Activated naive CD4-positive, alpha-beta T cell treated with anti-CD3 and anti-CD28 coated beads, Interleukin-2, amount 10 ng/mL, durations not matched to agents 7 days and 5 days (primary cell): ENCODE results near the gene C16orf86.

Experiments used
- CTCF ChIA-PET: fragments of 350-600 bp; sonication (Branson Sonifier 250); formaldehyde crosslinking; loops from one replicate; lab custom pipeline; 2021; ENCODE audit warnings: antibody characterized with exemption; lab: Charles Lee
- DNase-seq: peaks from one replicate; pipeline ENCODE4 v3.0.0-alpha.2; 2020
- H3K27ac Mint-ChIP-seq: one replicate; pipeline ENCODE4 v1.8.0; 2021; ENCODE audit warnings: mild to moderate bottlenecking, moderate library complexity, mixed read lengths
- H3K27me3 Mint-ChIP-seq: one replicate; pipeline ENCODE4 v1.8.0; 2021; ENCODE audit warnings: mild to moderate bottlenecking, mixed read lengths
- H3K36me3 Mint-ChIP-seq: one replicate; pipeline ENCODE4 v1.8.0; 2021; ENCODE audit warnings: mixed read lengths
- H3K4me1 Mint-ChIP-seq: one replicate; pipeline ENCODE4 v1.8.0; 2021; ENCODE audit warnings: mixed read lengths
- H3K4me3 Mint-ChIP-seq: one replicate; pipeline ENCODE4 v1.8.0; 2021; ENCODE audit warnings: mild to moderate bottlenecking, moderate library complexity, mixed read lengths
- H3K9me3 Mint-ChIP-seq: one replicate; pipeline ENCODE4 v1.8.0; 2021; ENCODE audit warnings: mixed read lengths

The C16orf86 gene

DNA sequence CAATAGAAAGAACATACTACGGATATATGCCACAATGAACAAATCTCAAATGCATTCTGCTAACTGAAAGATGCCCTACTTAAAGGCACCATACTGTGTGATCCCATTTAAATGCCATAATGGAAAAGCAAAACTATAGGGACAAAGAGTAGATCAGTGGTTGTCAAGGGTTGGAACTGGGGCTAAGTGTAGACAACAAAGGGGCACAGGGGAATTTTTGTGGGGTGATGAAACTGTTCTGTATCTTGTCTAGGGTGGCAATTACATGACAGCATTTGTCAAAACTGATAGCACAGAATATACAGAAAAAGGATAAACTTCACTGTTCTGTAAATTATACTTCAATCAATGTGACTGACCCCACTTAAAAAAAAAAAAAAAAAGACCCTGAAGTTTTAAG, 34.8 kb downstream of the C16orf86 start:
- peaks cover 22% of the 10 kb centered on the region for H3K4me1 Mint-ChIP-seq

DNA sequence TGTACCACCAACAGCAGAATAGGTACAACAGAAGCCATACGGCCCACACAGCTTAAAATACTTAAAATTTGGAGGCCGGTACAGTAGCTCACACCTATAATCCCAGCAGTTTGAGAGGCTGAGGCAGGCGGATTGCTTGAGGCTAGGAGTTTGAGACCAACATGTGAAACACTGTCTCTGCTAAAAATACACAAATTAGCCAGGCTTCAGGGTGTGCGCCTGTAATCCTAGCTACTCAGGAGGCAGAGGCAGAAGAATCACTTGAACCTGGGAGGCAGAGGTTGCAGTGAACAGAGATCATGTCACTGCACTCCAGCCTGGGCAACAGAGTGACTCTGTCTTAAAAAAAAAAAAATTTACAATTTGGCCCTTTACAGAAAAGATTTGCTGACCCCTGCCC, 35.5 kb downstream of the C16orf86 start:
- no peak for DNase-seq
- H3K27me3 Mint-ChIP-seq, result no peaks in the 10 kb centered on the region
- no peaks in the 10 kb centered on the region for H3K9me3 Mint-ChIP-seq
- no peak overlapping the region for H3K27ac Mint-ChIP-seq
- H3K4me3 Mint-ChIP-seq, result no peak overlapping the region
- peaks cover 22% of the 10 kb centered on the region for H3K4me1 Mint-ChIP-seq
- CTCF ChIA-PET, result no interaction called here
- peaks cover 9% of the 10 kb centered on the region for H3K36me3 Mint-ChIP-seq

More for the DNA sequence above, 34.8 kb downstream of the C16orf86 start:
- CTCF ChIA-PET, result no interaction called here
- H3K9me3 Mint-ChIP-seq, result no peaks in the 10 kb centered on the region
- no peak for DNase-seq
- no peaks in the 10 kb centered on the region for H3K27me3 Mint-ChIP-seq
- peaks cover 9% of the 10 kb centered on the region for H3K36me3 Mint-ChIP-seq
- H3K27ac Mint-ChIP-seq, result no peak overlapping the region
- no peak overlapping the region for H3K4me3 Mint-ChIP-seq

DNA sequence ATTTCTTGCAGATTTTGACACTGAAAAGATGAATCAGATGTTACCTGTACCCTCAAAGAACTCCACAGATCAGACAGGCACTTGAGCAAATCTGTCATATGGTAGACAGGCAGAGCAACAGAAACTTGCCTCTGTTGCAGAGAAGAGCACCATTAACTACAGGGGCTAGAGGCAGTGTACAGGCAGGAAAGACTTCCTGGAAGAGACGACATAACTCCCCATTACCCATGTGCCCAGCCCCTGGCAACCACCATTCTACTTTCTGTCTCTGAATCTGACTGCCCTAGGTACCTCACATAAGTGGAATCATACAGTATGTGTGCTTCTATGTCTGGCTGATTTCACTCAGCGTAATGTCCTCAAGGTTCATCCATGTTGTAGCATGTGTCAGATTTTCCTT, 37.0 kb downstream of the C16orf86 start:
- Mint-ChIP-seq H3K4me1 (peaks cover 22% of the 10 kb centered on the region), H3K4me3 (no peak overlapping the region), H3K27me3 (no peaks in the 10 kb centered on the region), H3K27ac (peak overlapping the region; percentile 89), H3K36me3 (peaks cover 1% of the 10 kb centered on the region), H3K9me3 (no peaks in the 10 kb centered on the region)
- peak; percentile 45 for DNase-seq
- CTCF ChIA-PET, result no interaction called here

DNA sequence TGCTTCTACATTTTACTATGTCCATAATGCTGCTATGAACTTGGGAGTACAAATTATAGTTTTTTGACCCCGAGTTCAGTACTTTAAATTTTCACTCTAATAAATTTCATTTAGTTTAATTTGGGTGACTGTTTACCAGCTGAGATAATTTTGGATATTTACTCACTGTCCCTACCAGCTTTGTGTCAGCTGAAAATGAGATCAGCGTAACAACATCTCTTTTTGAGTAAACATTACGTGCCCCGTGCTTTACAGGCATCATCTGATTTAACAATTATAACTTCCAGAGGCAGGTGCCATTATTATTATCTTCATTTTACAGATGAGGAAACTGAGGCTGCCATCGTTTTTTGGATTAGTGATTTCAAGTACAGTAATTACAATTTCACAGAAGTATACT, 37.5 kb downstream of the C16orf86 start:
- no peaks in the 10 kb centered on the region for H3K9me3 Mint-ChIP-seq
- H3K4me3 Mint-ChIP-seq, result no peak overlapping the region
- no peak for DNase-seq
- H3K27ac Mint-ChIP-seq, result no peak overlapping the region
- CTCF ChIA-PET, result no interaction called here
- peaks cover 22% of the 10 kb centered on the region for H3K4me1 Mint-ChIP-seq
- H3K27me3 Mint-ChIP-seq, result no peaks in the 10 kb centered on the region
- H3K36me3 Mint-ChIP-seq, result no peaks in the 10 kb centered on the region

DNA sequence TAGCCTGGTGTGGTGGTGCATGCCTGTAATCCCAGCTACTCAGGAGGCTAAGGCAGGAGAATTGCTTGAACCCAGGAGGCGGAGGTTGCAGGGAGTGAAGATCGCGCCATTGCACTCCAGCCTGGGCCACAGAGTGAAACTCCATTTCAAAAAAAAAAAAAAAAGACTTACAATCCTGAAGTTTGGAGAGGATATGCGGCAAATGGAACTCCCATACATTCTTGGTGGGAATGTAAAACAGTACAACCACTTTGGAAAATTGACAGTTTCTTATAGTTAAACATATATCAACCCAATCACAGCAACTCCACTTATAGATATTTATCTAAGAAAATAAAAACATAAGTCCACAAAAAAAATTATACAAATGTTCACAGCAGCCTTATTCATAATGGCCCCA, 40.6 kb downstream of the C16orf86 start:
- H3K36me3 Mint-ChIP-seq, result peaks cover 4% of the 10 kb centered on the region
- peaks cover 19% of the 10 kb centered on the region for H3K4me1 Mint-ChIP-seq
- no peak overlapping the region for H3K4me3 Mint-ChIP-seq
- CTCF ChIA-PET, result no interaction called here
- no peak for DNase-seq
- H3K27ac Mint-ChIP-seq, result no peak overlapping the region
- H3K9me3 Mint-ChIP-seq, result no peaks in the 10 kb centered on the region
- no peaks in the 10 kb centered on the region for H3K27me3 Mint-ChIP-seq

DNA sequence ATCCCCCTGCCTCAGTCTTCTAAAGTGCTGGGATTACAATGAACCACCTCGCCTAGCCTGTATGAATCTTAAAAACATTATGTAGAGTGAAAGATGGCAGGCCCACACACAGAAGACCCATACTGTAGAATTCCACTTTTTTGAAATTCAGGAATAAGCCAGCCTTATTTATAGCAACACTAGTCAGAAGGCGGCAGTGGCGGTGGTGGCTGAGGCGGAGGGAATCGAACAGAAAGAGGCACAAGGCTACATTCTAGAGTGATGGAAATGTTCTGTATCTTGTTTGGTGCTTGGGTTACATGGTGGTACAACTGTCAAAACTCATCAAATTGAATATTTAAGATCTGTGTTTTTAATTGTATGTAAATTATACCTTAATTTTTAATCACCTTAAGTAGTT, 41.2 kb downstream of the C16orf86 start:
- CTCF ChIA-PET, result interaction anchor here (0.7 kb wide), 1 partner anchor 109 kb away, joined by 5 read pairs; no protein-coding TSS in a partner anchor
- H3K4me3 Mint-ChIP-seq, result no peak overlapping the region
- no peak overlapping the region for H3K27ac Mint-ChIP-seq
- H3K4me1 Mint-ChIP-seq, result peaks cover 19% of the 10 kb centered on the region
- peaks cover 4% of the 10 kb centered on the region for H3K36me3 Mint-ChIP-seq
- H3K27me3 Mint-ChIP-seq, result no peaks in the 10 kb centered on the region
- DNase-seq, result no peak
- no peaks in the 10 kb centered on the region for H3K9me3 Mint-ChIP-seq

DNA sequence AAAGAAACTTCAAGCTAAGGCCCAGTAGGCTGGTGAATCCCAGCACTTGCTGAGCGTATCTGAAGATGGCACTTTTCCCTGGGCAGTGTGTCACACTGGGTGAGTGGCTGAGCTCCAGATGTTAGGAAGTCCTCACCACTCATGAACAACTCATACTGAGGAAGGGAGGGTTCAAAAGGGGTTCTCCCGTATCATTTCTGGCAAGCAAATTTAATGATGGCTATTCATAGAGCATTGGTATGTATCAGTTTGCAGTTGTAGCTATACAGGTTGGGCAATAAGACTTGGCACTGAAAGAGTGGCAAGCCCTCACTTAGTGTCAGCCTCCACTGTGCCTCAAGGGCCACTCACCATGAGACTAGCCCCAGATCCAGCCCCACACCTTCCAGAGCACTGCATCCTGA, 41.8 kb downstream of the C16orf86 start:
- no peak overlapping the region for H3K4me3 Mint-ChIP-seq
- peaks cover 4% of the 10 kb centered on the region for H3K36me3 Mint-ChIP-seq
- DNase-seq, result no peak
- CTCF ChIA-PET, result interaction anchor here (0.7 kb wide), 1 partner anchor 108 kb away, joined by 5 read pairs; no protein-coding TSS in a partner anchor
- no peaks in the 10 kb centered on the region for H3K9me3 Mint-ChIP-seq
- H3K27ac Mint-ChIP-seq, result no peak overlapping the region
- no peaks in the 10 kb centered on the region for H3K27me3 Mint-ChIP-seq
- H3K4me1 Mint-ChIP-seq, result peaks cover 13% of the 10 kb centered on the region

DNA sequence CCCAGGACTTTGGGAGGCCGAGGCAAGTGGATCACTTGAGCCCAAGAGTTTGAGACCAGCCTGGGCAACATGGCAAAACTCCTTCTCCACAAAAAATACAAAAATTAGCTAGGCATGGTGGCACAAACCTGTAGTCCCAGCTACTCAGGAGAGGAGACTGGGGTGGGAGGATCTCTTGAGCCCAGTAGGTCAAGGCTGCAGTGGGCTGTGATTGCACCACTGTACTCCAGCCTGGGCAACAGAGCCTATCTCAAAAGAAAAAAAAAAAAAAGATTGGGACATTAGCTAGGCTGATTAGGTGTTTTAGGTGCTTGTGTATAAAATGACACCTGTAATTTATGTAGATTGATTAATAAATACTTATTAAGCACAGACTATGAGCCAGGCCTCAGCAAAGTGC, 42.4 kb downstream of the C16orf86 start:
- H3K9me3 Mint-ChIP-seq, result no peaks in the 10 kb centered on the region
- peaks cover 9% of the 10 kb centered on the region for H3K4me1 Mint-ChIP-seq
- DNase-seq, result no peak
- H3K27ac Mint-ChIP-seq, result no peak overlapping the region
- no peaks in the 10 kb centered on the region for H3K27me3 Mint-ChIP-seq
- H3K36me3 Mint-ChIP-seq, result peaks cover 4% of the 10 kb centered on the region
- CTCF ChIA-PET, result no interaction called here
- H3K4me3 Mint-ChIP-seq, result no peak overlapping the region

DNA sequence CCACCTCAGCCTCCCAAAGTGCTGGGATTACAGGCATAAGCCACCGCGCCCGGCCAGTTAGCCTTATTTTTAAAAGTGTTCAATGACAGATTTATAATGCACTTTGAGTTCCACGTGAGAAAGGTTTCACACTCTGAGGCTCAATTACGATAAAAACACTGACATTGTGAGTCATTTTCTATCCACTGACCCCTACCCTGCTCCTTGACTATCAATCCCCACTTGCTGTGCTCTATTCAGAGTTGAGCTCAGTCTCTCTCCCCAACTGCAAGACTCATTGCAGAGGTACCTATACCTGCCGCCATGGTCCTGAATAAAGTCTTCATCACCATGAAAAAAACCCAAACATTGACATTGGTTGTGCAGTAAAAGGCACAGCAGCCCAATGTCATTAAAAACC, 44.0 kb downstream of the C16orf86 start:
- peaks cover 3% of the 10 kb centered on the region for H3K4me1 Mint-ChIP-seq
- CTCF ChIA-PET, result no interaction called here
- H3K4me3 Mint-ChIP-seq, result no peak overlapping the region
- no peak for DNase-seq
- H3K36me3 Mint-ChIP-seq, result peaks cover 4% of the 10 kb centered on the region
- no peaks in the 10 kb centered on the region for H3K27me3 Mint-ChIP-seq
- H3K27ac Mint-ChIP-seq, result no peak overlapping the region
- no peaks in the 10 kb centered on the region for H3K9me3 Mint-ChIP-seq

DNA sequence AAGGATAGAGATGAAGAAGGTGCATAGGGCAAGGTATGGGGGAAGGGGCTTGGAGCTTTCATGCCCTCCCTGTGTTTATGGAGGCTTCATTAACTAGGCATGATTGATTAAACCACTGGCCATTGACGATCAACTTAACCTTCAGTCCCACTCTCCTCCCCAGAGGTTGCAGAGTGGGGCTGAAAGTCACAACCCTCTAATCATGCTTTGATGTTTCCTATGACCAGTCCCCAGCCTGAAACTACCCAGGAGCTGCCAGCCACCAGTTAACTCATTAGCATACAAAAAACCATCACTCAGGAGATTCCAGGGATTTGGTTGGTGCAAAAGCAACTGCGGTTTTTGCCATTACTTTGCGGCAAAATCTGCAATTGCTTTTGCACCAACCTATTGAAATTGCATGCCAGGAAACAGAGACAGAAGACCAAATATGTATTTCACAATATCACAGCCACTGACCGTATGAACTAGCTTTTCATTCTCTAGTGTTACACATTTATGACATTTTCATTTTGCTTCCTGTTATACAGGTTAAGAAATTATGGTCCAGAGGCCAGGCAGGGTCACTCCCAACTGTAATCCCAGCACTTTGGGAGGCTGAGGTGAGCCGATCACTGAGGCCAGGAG, 47.1 kb downstream of the C16orf86 start:
- Mint-ChIP-seq H3K27me3 (no peaks in the 10 kb centered on the region), H3K27ac (no peak overlapping the region), H3K36me3 (peaks cover 6% of the 10 kb centered on the region), H3K9me3 (no peaks in the 10 kb centered on the region), H3K4me3 (no peak overlapping the region), H3K4me1 (peaks cover 22% of the 10 kb centered on the region)
- CTCF ChIA-PET, result interaction anchor here (0.6 to 1.3 kb wide), 2 partner anchors 103 to 1513 kb away, joined by 3 to 4 read pairs; no protein-coding TSS in a partner anchor
- DNase-seq, result no peak

DNA sequence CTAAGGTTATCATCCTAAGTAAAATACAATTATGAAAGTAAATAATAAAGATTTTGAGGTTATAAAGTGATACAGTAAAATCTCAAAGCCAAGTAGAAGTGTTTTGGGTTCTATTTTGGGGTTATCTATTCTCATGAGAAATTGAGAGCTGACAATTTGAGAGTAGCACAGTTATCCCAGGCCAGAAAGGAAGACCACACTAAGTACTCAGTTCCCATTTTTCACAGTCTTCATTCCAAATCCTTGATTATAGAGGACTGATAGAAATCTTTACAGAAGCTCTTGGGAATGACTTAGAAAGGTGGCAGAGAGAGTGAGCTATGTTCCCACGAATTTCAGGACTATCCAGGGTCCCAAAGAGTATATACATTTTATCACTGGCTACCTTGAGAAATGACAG, 47.9 kb downstream of the C16orf86 start:
- Mint-ChIP-seq H3K27ac (no peak overlapping the region), H3K4me3 (no peak overlapping the region), H3K4me1 (peaks cover 22% of the 10 kb centered on the region), H3K9me3 (no peaks in the 10 kb centered on the region), H3K36me3 (peaks cover 6% of the 10 kb centered on the region), H3K27me3 (peaks cover 4% of the 10 kb centered on the region)
- CTCF ChIA-PET, result interaction anchor here (0.6 to 1.3 kb wide), 2 partner anchors 102 to 1512 kb away, joined by 3 to 4 read pairs; no protein-coding TSS in a partner anchor
- DNase-seq, result no peak

DNA sequence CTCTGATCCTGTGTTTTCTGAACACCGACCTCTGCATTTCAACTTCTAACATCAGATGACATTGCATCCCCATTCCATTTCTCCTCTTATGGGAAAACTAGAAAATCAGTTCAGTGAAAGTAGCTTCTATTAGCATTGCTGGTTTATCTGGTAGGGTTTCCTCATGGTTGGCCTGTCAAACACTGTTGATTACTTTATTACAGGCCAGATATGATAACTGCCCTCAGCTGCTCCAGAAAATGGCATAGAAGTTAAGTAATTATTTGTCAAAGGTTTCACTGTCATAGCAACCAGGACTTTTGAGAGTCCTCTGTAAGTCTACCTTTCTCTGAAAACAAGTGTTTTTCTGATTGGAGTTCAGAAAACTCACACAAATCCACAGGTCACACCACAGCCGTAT, 49.5 kb downstream of the C16orf86 start:
- H3K4me1 Mint-ChIP-seq, result peaks cover 36% of the 10 kb centered on the region
- H3K27me3 Mint-ChIP-seq, result peaks cover 4% of the 10 kb centered on the region
- H3K9me3 Mint-ChIP-seq, result no peaks in the 10 kb centered on the region
- no peak overlapping the region for H3K27ac Mint-ChIP-seq
- no peak overlapping the region for H3K4me3 Mint-ChIP-seq
- no peak for DNase-seq
- CTCF ChIA-PET, result interaction anchor here (0.8 to 1.3 kb wide), 2 partner anchors 34 to 100 kb away, joined by 3 to 4 read pairs; no protein-coding TSS in a partner anchor
- peaks cover 5% of the 10 kb centered on the region for H3K36me3 Mint-ChIP-seq
